ENCODE measurements around the gene ZDHHC3. TPM values are rescaled to one million over a fixed set of nuclear protein-coding genes. Genes with fewer than 3 reads are reported as not detected.

ZDHHC3 gene
- total RNA-seq, 1 donor from 2014 or later = 63.4 TPM

- TF ChIP-seq CTCF (IDR thresholded peaks at IDR 0.05) = no peak
- Mint-ChIP-seq H3K4me3 (ENCODE audit: unreplicated experiment) (no peak overlapping the region), H3K9me3 (ENCODE audit: low read depth) (no peaks in the 10 kb centered on the region), H3K4me1 (ENCODE audit: low read depth) (peaks cover 11% of the 10 kb centered on the region), H3K27ac (ENCODE audit: unreplicated experiment) (no peak overlapping the region), H3K27me3 (ENCODE audit: low read depth) (no peaks in the 10 kb centered on the region), H3K36me3 (ENCODE audit: low read depth) (no peaks in the 10 kb centered on the region)
- no peak for DNase-seq (ENCODE audit: low spot score)
These were observed 100.4 kb downstream of the ZDHHC3 start for GRCh38 chr3:44875596-44875995.

Other genes starting within 250 kb of the ZDHHC3 start
- 1.7 to 4.1 TPM (median 1.8 TPM) in 3 replicates for gene ZNF501, start 246.5 kb downstream of the ZDHHC3 start, total RNA-seq
- gene KIAA1143, start 214.6 kb downstream of the ZDHHC3 start, total RNA-seq = 23.8 to 39.4 TPM (median 25.8 TPM) in 3 replicates
- 2.2 to 2.7 TPM (median 2.5 TPM) in 3 replicates for gene KIF15, start 214.4 kb downstream of the ZDHHC3 start, total RNA-seq
- gene TMEM42, start 114.3 kb downstream of the ZDHHC3 start, total RNA-seq = 14.2 to 14.6 TPM (median 14.3 TPM) in 3 replicates
- 0.27 TPM in 1 of 3 replicates, not detected in the others for gene TGM4, start 101.6 kb downstream of the ZDHHC3 start, total RNA-seq
- 29.1 to 33.3 TPM (median 31.3 TPM) in 3 replicates for gene EXOSC7, start 70 bp upstream of the ZDHHC3 start, total RNA-seq
- gene CLEC3B, start 50.1 kb upstream of the ZDHHC3 start, total RNA-seq = 47.1 to 105 TPM (median 50.3 TPM) in 3 replicates
- 0.15 to 0.48 TPM (median 0.18 TPM) in 3 replicates for gene CDCP1, start 170.2 kb upstream of the ZDHHC3 start, total RNA-seq

Measured in chondrocyte (in vitro differentiated cells).